Neuron (in vitro differentiated cells): Measurements from ENCODE around the gene TMEM237.

ENCODE experiments used
- H2AFZ ChIP-seq: one replicate; pipeline ENCODE4 v1.6.1; 2013; ENCODE audit warnings: low read depth, mild to moderate bottlenecking, inconsistent platforms, low read length, moderate library complexity
- H3K27me3 ChIP-seq: one replicate; pipeline ENCODE4 v1.6.1; 2013; ENCODE audit warnings: low read length; ENCODE audit not compliant: insufficient read depth
- H3K36me3 ChIP-seq: one replicate; pipeline ENCODE4 v1.6.1; 2013; ENCODE audit warnings: low read length; ENCODE audit not compliant: insufficient read depth
- H3K4me1 ChIP-seq: one replicate; pipeline ENCODE4 v1.6.1; 2013; ENCODE audit warnings: low read length; ENCODE audit not compliant: insufficient read depth
- H3K4me3 ChIP-seq: 2 replicates; pipeline ENCODE4 v1.5.1; 2013; ENCODE audit warnings: mild to moderate bottlenecking, low read length, moderate library complexity
- H3K9me3 ChIP-seq: one replicate; pipeline ENCODE4 v1.6.1; 2013; ENCODE audit warnings: low read length

TMEM237 gene

GRCh38 chr2:201660293-201660895 lies 17.1 kb upstream of the TMEM237 start:
- Histone ChIP-seq H3K9me3 (no peaks in the 10 kb centered on the region), H3K4me3 (no peak overlapping the region), H2AFZ (no peak overlapping the region), H3K27me3 (peaks cover 4% of the 10 kb centered on the region), H3K4me1 (no peaks in the 10 kb centered on the region), H3K36me3 (no peaks in the 10 kb centered on the region)

- no peaks in the 10 kb centered on the region for H3K9me3 ChIP-seq
- no peaks in the 10 kb centered on the region for H3K36me3 ChIP-seq
- H3K27me3 ChIP-seq = peaks cover 4% of the 10 kb centered on the region
- H3K4me1 ChIP-seq = no peaks in the 10 kb centered on the region
- H2AFZ ChIP-seq = no peak overlapping the region
- H3K4me3 ChIP-seq = no peak overlapping the region
These were observed 13.4 kb upstream of the TMEM237 start for GRCh38 chr2:201656740-201657139.

GRCh38 chr2:201656102-201656501 lies 12.8 kb upstream of the TMEM237 start:
- Histone ChIP-seq H3K9me3 (no peaks in the 10 kb centered on the region), H3K4me3 (no peak overlapping the region), H3K27me3 (peaks cover 4% of the 10 kb centered on the region), H3K36me3 (no peaks in the 10 kb centered on the region), H2AFZ (no peak overlapping the region), H3K4me1 (no peaks in the 10 kb centered on the region)

- no peaks in the 10 kb centered on the region for H3K4me1 ChIP-seq
- H3K27me3 ChIP-seq = peaks cover 4% of the 10 kb centered on the region
- no peaks in the 10 kb centered on the region for H3K36me3 ChIP-seq
- no peak overlapping the region for H3K4me3 ChIP-seq
- no peak overlapping the region for H2AFZ ChIP-seq
- no peaks in the 10 kb centered on the region for H3K9me3 ChIP-seq
These were observed 11.5 kb upstream of the TMEM237 start for GRCh38 chr2:201654616-201655384.

- H2AFZ ChIP-seq = no peak overlapping the region
- H3K4me1 ChIP-seq = no peaks in the 10 kb centered on the region
- H3K9me3 ChIP-seq = no peaks in the 10 kb centered on the region
- no peaks in the 10 kb centered on the region for H3K36me3 ChIP-seq
- H3K4me3 ChIP-seq = no peak overlapping the region
- peaks cover 4% of the 10 kb centered on the region for H3K27me3 ChIP-seq
These were observed 9.9 kb upstream of the TMEM237 start for GRCh38 chr2:201653221-201653620.

- no peaks in the 10 kb centered on the region for H3K36me3 ChIP-seq
- H3K4me1 ChIP-seq = peaks cover 1% of the 10 kb centered on the region
- no peaks in the 10 kb centered on the region for H3K27me3 ChIP-seq
- no peak overlapping the region for H3K4me3 ChIP-seq
- H3K9me3 ChIP-seq = no peaks in the 10 kb centered on the region
- H2AFZ ChIP-seq = no peak overlapping the region
These were observed 6.1 kb upstream of the TMEM237 start for GRCh38 chr2:201649442-201649841.

GRCh38 chr2:201647431-201647830 lies 4.1 kb upstream of the TMEM237 start:
- Histone ChIP-seq H3K36me3 (no peaks in the 10 kb centered on the region), H3K4me1 (peaks cover 12% of the 10 kb centered on the region), H2AFZ (no peak overlapping the region), H3K4me3 (no peak overlapping the region), H3K27me3 (no peaks in the 10 kb centered on the region), H3K9me3 (no peaks in the 10 kb centered on the region)

GRCh38 chr2:201644001-201644400 lies 698 bp upstream of the TMEM237 start:
- Histone ChIP-seq H3K4me1 (peaks cover 19% of the 10 kb centered on the region), H3K4me3 (peak overlapping the region; percentile 75)

GRCh38 chr2:201642579-201643215 lies 606 bp downstream of the TMEM237 start:
- Histone ChIP-seq H3K36me3 (peaks cover 17% of the 10 kb centered on the region), H2AFZ (peak overlapping the region; percentile 60), H3K4me1 (peaks cover 19% of the 10 kb centered on the region), H3K4me3 (peak overlapping the region; percentile 75), H3K27me3 (no peaks in the 10 kb centered on the region), H3K9me3 (no peaks in the 10 kb centered on the region)

More at GRCh38 chr2:201644001-201644400, 698 bp upstream of the TMEM237 start:
- Histone ChIP-seq H3K27me3 (no peaks in the 10 kb centered on the region), H3K9me3 (no peaks in the 10 kb centered on the region), H3K36me3 (peaks cover 4% of the 10 kb centered on the region), H2AFZ (peak overlapping the region; percentile 60)

GRCh38 chr2:201642086-201642578 lies 1.2 kb downstream of the TMEM237 start:
- Histone ChIP-seq H3K36me3 (peaks cover 20% of the 10 kb centered on the region), H3K4me3 (peak overlapping the region; percentile 75), H3K4me1 (peaks cover 19% of the 10 kb centered on the region), H3K9me3 (no peaks in the 10 kb centered on the region), H2AFZ (peak overlapping the region; percentile 60), H3K27me3 (no peaks in the 10 kb centered on the region)

- Histone ChIP-seq H3K9me3 (no peaks in the 10 kb centered on the region), H3K36me3 (peaks cover 44% of the 10 kb centered on the region), H2AFZ (no peak overlapping the region), H3K4me1 (peaks cover 16% of the 10 kb centered on the region), H3K4me3 (no peak overlapping the region), H3K27me3 (no peaks in the 10 kb centered on the region)
These were observed 4.1 kb downstream of the TMEM237 start for GRCh38 chr2:201639205-201639604.

GRCh38 chr2:201638326-201638725 lies 5.0 kb downstream of the TMEM237 start:
- no peaks in the 10 kb centered on the region for H3K27me3 ChIP-seq
- H3K9me3 ChIP-seq = no peaks in the 10 kb centered on the region
- H3K4me1 ChIP-seq = peaks cover 8% of the 10 kb centered on the region
- H3K36me3 ChIP-seq = peaks cover 52% of the 10 kb centered on the region
- no peak overlapping the region for H2AFZ ChIP-seq
- H3K4me3 ChIP-seq = no peak overlapping the region

GRCh38 chr2:201633661-201634249 lies 9.5 kb downstream of the TMEM237 start:
- H2AFZ ChIP-seq = no peak overlapping the region
- no peaks in the 10 kb centered on the region for H3K27me3 ChIP-seq

More at GRCh38 chr2:201633661-201634249, 9.5 kb downstream of the TMEM237 start:
- H3K9me3 ChIP-seq = no peaks in the 10 kb centered on the region
- H3K4me3 ChIP-seq = no peak overlapping the region
- H3K4me1 ChIP-seq = no peaks in the 10 kb centered on the region
- H3K36me3 ChIP-seq = peaks cover 88% of the 10 kb centered on the region
